Hippocampal formation (tissue), 2 donors: ENCODE data around the gene HSPB7.
"Not testable (repeated sequence)": the region's sequence is repeated elsewhere in the genome, so short reads cannot be mapped to it uniquely, and the experiment has no call there.

Experiments used
- DNase-seq, 2 donors: peaks; one replicate each; lab custom pipeline; 2025; lab: John Stamatoyannopoulos, UW

The HSPB7 gene

GRCh38 chr1:16017461-16018303, at the start of gene HSPB7:
Gene HSPB7, minus strand, starts transcription at chr1:16018043. Its CDS starts 80 bp downstream, at chr1:16017963.
- no peak for DNase-seq

GRCh38 chr1:16067127-16067768, 49.4 kb upstream of the HSPB7 start:
- DNase-seq, result no peak

- no peak for DNase-seq
These were observed 48.4 kb upstream of the HSPB7 start for GRCh38 chr1:16066245-16066644.

- DNase-seq, result no peak
These were observed 47.4 kb upstream of the HSPB7 start for GRCh38 chr1:16065269-16065576.

- DNase-seq, result no peak
These were observed 46.9 kb upstream of the HSPB7 start for GRCh38 chr1:16064536-16065268.

- no peak for DNase-seq
These were observed 46.1 kb upstream of the HSPB7 start for GRCh38 chr1:16063921-16064320.

- DNase-seq, result no peak
These were observed 45.5 kb upstream of the HSPB7 start for GRCh38 chr1:16063226-16063829.

GRCh38 chr1:16062687-16063075, 44.8 kb upstream of the HSPB7 start:
- DNase-seq, result not testable (repeated sequence)

GRCh38 chr1:16061989-16062686, 44.3 kb upstream of the HSPB7 start:
- DNase-seq, result not testable (repeated sequence)

- DNase-seq, result no peak
These were observed 43.4 kb upstream of the HSPB7 start for GRCh38 chr1:16061266-16061665.

- DNase-seq, result not testable (repeated sequence)
These were observed 40.7 kb upstream of the HSPB7 start for GRCh38 chr1:16058394-16059120.

GRCh38 chr1:16057314-16057915, 39.6 kb upstream of the HSPB7 start:
- DNase-seq, result not testable (repeated sequence)

- not testable (repeated sequence) for DNase-seq
These were observed 38.7 kb upstream of the HSPB7 start for GRCh38 chr1:16056521-16056912.

GRCh38 chr1:16055613-16056520, 38.0 kb upstream of the HSPB7 start:
- peak in 1 of 2 donors; percentile 75 for DNase-seq

- DNase-seq, result no peak
These were observed 37.0 kb upstream of the HSPB7 start for GRCh38 chr1:16054598-16055540.

GRCh38 chr1:16053781-16054502, 36.1 kb upstream of the HSPB7 start:
- no peak for DNase-seq

GRCh38 chr1:16051949-16052348, 34.1 kb upstream of the HSPB7 start:
- not testable (repeated sequence) for DNase-seq

GRCh38 chr1:16051039-16051438, 33.2 kb upstream of the HSPB7 start:
- DNase-seq, result no peak
